Ectodermal cell (in vitro differentiated cells): ENCODE measurements around the gene GNA15.

ENCODE experiments used
- H3K27ac ChIP-seq: 2 replicates; pipeline ENCODE4 v1.7.0; 2013; ENCODE audit warnings: mild to moderate bottlenecking, low read depth, low read length; ENCODE audit not compliant: insufficient read depth, poor library complexity, severe bottlenecking
- H3K27me3 ChIP-seq: 2 replicates; pipeline ENCODE4 v1.7.0; 2013; ENCODE audit warnings: mild to moderate bottlenecking, low read length; ENCODE audit not compliant: insufficient read depth, control insufficient read depth, poor library complexity, severe bottlenecking
- H3K36me3 ChIP-seq: one replicate; pipeline ENCODE4 v1.7.0; 2013; ENCODE audit warnings: low read length; ENCODE audit not compliant: control insufficient read depth, insufficient read depth
- H3K4me1 ChIP-seq: one replicate; pipeline ENCODE4 v1.7.0; 2013; ENCODE audit warnings: low read length; ENCODE audit not compliant: control insufficient read depth, insufficient read depth
- H3K4me3 ChIP-seq: 2 replicates; pipeline ENCODE4 v1.7.0; 2013; ENCODE audit warnings: low read depth, low read length, control low read depth; ENCODE audit not compliant: insufficient read depth
- H3K9me3 ChIP-seq: 2 replicates; pipeline ENCODE4 v1.7.0; 2013; ENCODE audit warnings: mild to moderate bottlenecking, low read length, moderate library complexity; ENCODE audit not compliant: control insufficient read depth
- WGBS, 2 experiments: methylation state at CpG; one replicate each; pipeline ENCODE4 v1.1.7; 2013; ENCODE audit warnings: missing lambda C conversion rate in 2 of 2; 5-methylcytosine and 5-hydroxymethylcytosine counted together

The GNA15 gene

DNA sequence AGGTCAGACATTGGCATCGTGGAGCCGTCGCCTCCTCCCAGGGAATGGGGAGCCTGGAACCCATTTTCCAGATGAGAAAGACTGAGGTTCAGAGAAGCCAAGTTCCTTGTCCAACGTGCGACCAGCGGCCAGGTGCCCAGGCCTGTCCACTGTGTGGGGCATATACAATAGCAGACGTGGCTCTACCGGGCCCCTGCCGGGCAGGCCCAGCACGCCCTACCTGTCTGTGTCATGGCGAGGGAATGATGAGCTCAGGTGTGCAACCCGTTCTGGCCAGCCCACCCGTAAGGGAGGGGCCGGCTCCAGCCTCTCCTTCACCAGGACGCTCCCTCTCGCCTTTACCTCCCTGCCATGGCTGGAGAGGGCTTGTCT is 837 bp downstream of the GNA15 start:
- Histone ChIP-seq H3K36me3 (no peaks in the 10 kb centered on the region), H3K4me1 (no peaks in the 10 kb centered on the region), H3K27me3 (no peaks in the 10 kb centered on the region), H3K27ac (no peak overlapping the region), H3K9me3 (no peaks in the 10 kb centered on the region), H3K4me3 (no peak overlapping the region)
- 89 to 92% methylated on average over 16 of the region's 16 CpGs for WGBS, 2 experiments

DNA sequence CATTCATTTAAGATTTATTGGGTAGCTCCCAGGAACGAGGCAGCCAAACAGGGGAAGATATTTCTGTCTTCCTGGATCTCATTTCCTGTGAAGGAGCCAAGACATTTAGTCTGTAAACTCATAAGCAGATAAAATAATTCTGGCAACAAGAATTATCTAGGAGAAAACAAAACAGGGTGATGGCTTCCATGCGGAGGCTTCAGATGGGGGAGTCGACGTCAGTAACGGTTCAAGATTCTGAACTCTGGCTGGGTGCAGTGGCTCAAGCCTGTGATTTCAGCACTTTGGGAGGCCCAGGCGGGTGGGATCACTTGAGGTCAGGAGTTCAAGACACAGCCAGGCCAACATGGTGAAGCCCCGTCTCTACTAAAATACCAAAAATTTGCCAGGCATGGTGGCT is 1.3 kb downstream of the GNA15 start:
- H3K36me3 ChIP-seq = no peaks in the 10 kb centered on the region
- no peak overlapping the region for H3K27ac ChIP-seq
- no peak overlapping the region for H3K4me3 ChIP-seq
- no peaks in the 10 kb centered on the region for H3K4me1 ChIP-seq
- 90 to 91% methylated on average over 7 of the region's 7 CpGs for WGBS, 2 experiments
- H3K9me3 ChIP-seq = no peaks in the 10 kb centered on the region
- no peaks in the 10 kb centered on the region for H3K27me3 ChIP-seq

DNA sequence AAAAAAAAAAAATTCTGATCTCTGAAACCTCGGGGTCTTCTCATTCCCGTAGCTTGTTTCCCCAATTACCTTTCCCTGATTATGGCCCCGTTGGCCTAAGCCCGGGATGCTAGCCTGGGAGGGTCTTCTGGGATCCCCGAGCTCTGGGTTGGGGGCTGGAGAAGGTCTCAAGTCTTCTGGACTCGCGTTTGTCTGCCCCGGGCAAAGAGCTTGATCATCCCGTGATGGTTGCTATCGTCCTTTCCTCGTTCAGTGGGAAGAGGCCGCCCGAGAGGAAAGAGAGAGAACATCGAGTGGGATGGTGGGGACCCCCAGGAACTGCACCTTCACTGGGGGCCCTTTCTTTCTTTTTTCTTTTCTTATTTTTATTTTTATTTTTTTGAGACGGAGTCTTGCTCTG is 2.4 kb downstream of the GNA15 start:
- WGBS, 2 experiments = 81 to 85% methylated on average over 14 to 15 of the region's 15 CpGs
- Histone ChIP-seq H3K4me1 (no peaks in the 10 kb centered on the region), H3K27me3 (no peaks in the 10 kb centered on the region), H3K27ac (no peak overlapping the region), H3K4me3 (no peak overlapping the region), H3K9me3 (no peaks in the 10 kb centered on the region), H3K36me3 (no peaks in the 10 kb centered on the region)

DNA sequence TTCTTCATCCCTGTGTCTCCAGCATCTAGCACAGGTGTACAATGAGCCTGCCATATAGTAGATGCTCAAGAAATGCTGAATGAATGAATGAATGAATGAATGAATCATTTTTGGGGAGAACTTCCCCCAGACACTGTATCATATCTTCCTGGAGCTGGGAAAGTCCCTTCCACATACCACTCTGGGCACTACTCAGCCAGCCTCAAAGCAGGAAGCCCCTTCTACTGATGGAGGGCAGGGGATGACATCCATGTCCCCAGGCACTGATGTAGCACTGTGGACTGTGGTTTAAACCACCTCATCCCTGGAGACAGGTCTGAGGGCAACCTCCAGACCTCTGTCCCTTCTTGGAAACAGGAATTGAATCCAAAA is 4.8 kb downstream of the GNA15 start:
- no peaks in the 10 kb centered on the region for H3K9me3 ChIP-seq

DNA sequence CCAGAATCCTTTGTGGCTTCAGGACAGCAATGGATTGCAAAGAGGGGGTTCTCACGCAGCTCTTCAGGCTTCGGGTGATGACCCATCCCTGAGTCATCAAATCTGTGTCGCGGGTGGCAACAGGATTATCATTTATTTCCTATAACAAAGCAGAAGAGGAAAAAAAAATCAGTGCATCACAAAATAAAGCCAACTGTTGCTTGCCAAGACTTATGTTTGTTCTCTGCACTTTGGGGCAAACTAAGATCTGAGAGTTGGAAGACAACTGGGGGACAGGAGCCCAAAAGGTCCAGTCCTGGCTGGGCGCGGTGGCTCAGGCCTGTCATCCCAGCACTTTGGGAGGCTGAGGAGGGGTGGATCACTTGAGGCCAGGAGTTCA is 6.4 kb downstream of the GNA15 start:
- Histone ChIP-seq H3K9me3 (no peaks in the 10 kb centered on the region), H3K4me3 (no peak overlapping the region), H3K27me3 (no peaks in the 10 kb centered on the region), H3K27ac (no peak overlapping the region), H3K36me3 (no peaks in the 10 kb centered on the region), H3K4me1 (no peaks in the 10 kb centered on the region)
- 88 to 94% methylated on average over 6 of the region's 6 CpGs for WGBS, 2 experiments

More for the DNA sequence above, 4.8 kb downstream of the GNA15 start:
- no peaks in the 10 kb centered on the region for H3K4me1 ChIP-seq
- no peak overlapping the region for H3K4me3 ChIP-seq
- H3K27me3 ChIP-seq = no peaks in the 10 kb centered on the region
- H3K27ac ChIP-seq = no peak overlapping the region
- no peaks in the 10 kb centered on the region for H3K36me3 ChIP-seq

DNA sequence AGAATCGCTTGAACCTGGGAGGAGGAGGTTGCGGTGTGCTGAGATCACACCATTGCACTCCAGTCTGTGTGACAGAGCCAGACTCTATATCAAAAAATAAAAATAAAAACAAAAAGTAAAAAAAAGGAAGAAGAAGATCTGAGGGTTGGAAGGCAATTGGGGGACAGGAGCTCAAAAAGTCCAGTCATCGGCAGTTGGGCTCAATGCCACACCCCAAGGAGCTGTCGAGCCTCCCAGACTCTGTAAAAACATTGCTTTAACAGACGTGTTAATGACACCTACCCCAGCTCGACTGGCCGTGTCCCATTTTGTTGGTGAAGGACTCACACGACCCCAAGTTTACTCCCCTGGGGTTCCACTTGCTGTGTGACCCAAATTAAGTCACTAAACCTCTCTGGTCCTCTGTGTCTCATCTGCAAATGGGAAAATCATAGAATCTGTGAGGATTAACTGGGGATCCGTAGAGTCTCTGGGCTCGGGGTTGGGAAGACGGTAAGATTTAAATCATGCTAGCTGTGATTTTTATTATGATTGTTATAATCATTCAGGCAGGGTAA is 7.0 kb downstream of the GNA15 start:
- H3K27ac ChIP-seq = no peak overlapping the region
- no peaks in the 10 kb centered on the region for H3K4me1 ChIP-seq
- H3K9me3 ChIP-seq = no peaks in the 10 kb centered on the region
- no peaks in the 10 kb centered on the region for H3K27me3 ChIP-seq
- no peak overlapping the region for H3K4me3 ChIP-seq
- no peaks in the 10 kb centered on the region for H3K36me3 ChIP-seq
- 72 to 73% methylated on average over 10 to 11 of the region's 11 CpGs for WGBS, 2 experiments

DNA sequence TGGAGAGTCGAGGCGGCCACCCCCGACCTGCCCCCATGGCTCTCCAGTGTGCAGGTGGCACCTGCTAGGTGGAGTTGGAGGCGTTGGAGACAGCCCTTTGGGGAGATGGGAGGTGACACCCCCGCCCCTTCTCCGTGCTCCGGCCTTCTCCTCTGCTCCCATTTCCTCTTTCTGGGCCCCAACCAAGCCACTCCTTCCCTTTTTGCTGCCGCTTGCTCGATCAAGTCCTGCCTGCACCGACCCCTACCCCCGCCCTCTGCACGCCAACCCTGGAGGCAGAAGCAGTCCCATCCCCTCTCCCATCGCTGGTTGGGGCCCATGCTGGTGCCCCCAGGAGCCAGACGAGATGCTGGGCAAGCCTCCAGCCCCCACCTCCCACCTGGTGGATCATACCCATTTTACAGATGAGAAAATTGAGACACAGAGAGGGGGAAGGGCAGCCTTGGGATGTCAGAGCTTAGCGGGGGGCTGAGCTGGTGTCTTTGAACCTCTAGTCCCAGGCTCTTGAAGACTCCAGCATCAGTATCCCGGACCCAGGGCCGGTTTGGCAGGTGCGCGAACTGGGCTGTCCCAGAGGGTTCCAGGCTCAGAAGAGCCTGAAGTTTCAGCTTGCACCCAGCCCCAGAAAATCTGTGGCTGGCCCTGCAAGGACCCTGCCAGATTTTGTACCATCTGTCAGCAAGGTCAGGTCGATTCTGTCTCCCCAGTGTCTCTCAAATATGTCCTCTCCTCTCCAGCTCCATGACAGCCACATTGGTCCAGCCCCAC is 10.3 kb downstream of the GNA15 start:
- no peaks in the 10 kb centered on the region for H3K4me1 ChIP-seq
- no peaks in the 10 kb centered on the region for H3K36me3 ChIP-seq
- no peak overlapping the region for H3K4me3 ChIP-seq

DNA sequence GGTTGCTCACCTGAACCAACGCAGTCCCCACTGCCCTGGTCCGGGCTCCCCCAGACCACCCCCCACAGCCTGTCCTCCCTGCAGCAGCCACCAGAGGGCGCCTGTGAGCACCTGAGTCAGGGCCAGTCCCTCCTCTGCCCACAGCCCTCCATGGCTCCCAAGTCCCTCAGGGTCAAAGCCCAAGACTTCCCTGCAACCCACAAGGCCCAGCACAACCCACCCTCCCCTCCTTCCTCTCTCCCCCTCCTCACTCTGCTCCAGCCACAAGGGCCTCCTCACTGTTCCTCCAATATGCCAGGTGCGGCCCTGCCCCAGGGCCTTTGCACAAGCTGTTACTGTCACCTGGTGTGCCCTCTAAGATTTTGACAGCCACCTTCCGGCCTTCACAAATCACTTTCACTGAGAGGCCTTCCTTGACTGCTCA is 10.9 kb downstream of the GNA15 start:
- Histone ChIP-seq H3K4me1 (no peaks in the 10 kb centered on the region), H3K9me3 (no peaks in the 10 kb centered on the region), H3K4me3 (no peak overlapping the region), H3K27me3 (peaks cover 7% of the 10 kb centered on the region), H3K36me3 (no peaks in the 10 kb centered on the region), H3K27ac (no peak overlapping the region)
- WGBS, 2 experiments = 66 to 68% methylated on average over 5 of the region's 5 CpGs

More for the DNA sequence above, 10.3 kb downstream of the GNA15 start:
- 85% methylated on average over 20 of the region's 20 CpGs for WGBS, 2 experiments
- H3K27me3 ChIP-seq = peaks cover 7% of the 10 kb centered on the region
- no peaks in the 10 kb centered on the region for H3K9me3 ChIP-seq
- H3K27ac ChIP-seq = no peak overlapping the region

DNA sequence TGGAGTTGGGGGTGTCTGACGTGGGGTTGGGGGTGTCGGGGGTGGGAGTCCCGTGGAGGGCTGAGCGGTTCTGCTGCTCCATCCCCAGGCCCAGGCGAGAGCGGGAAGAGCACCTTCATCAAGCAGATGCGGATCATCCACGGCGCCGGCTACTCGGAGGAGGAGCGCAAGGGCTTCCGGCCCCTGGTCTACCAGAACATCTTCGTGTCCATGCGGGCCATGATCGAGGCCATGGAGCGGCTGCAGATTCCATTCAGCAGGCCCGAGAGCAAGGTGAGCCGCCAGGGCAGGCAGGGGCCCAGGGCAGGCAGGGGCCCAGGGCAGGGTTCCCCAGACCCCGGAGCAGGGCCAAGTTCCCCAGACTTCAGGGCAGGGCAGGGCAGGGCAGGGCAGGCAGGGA is 12.7 kb downstream of the GNA15 start:
- no peak overlapping the region for H3K4me3 ChIP-seq
- H3K27me3 ChIP-seq = peaks cover 7% of the 10 kb centered on the region
- H3K27ac ChIP-seq = no peak overlapping the region
- 93% methylated on average over 20 of the region's 20 CpGs for WGBS, 2 experiments
- no peaks in the 10 kb centered on the region for H3K4me1 ChIP-seq
- no peaks in the 10 kb centered on the region for H3K9me3 ChIP-seq
- H3K36me3 ChIP-seq = no peaks in the 10 kb centered on the region

DNA sequence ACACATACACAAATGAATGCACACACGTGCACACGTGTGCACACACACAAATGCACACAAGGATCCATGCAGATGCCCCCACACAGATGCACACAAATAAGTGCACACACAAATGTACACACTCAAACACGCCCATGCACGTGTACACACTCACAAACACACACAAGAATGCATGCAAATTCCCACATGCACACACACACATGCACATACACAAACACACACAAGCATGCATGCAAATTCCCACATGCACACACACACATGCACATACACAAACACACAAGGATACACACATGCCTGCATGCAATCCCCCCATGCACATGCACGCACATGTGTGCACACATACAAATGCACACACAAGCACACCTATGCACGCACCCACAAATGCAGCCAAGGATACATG is 13.3 kb downstream of the GNA15 start:
- WGBS, 2 experiments = 92 to 94% methylated on average over 6 of the region's 6 CpGs
- Histone ChIP-seq H3K27me3 (peaks cover 7% of the 10 kb centered on the region), H3K4me1 (no peaks in the 10 kb centered on the region), H3K27ac (no peak overlapping the region), H3K9me3 (no peaks in the 10 kb centered on the region), H3K4me3 (no peak overlapping the region), H3K36me3 (no peaks in the 10 kb centered on the region)
